Neural progenitor cell (in vitro differentiated cells): ENCODE data around the gene ZNF485. TPM values are rescaled to one million over a fixed set of nuclear protein-coding genes. Genes with fewer than 3 reads are reported as not detected.
"Not testable (repeated sequence)": the region's sequence is repeated elsewhere in the genome, so short reads cannot be mapped to it uniquely, and the experiment has no call there.

Experiments used
- DNase-seq: peaks from one replicate; pipeline ENCODE4 v3.0.0-alpha.2; 2016; ENCODE audit warnings: low spot score
- H2AFZ ChIP-seq: fragments of 200-600 bp; sonication (generic); replicated peaks from 2 replicates; pipeline ENCODE4 v1.6.1; 2016; ENCODE audit warnings: antibody characterized with exemption
- H3F3A ChIP-seq: fragments of 200-600 bp; sonication (generic); 2 replicates; pipeline ENCODE4 v1.6.1; 2016; ENCODE audit warnings: antibody characterized with exemption, low read depth
- H3K27ac ChIP-seq: fragments of 200-600 bp; sonication (generic); 2 replicates; pipeline ENCODE4 v1.5.1; 2016; ENCODE audit warnings: mild to moderate bottlenecking
- H3K27me3 ChIP-seq: fragments of 200-600 bp; sonication (generic); 2 replicates; pipeline ENCODE4 v1.6.1; 2016; ENCODE audit warnings: mild to moderate bottlenecking, moderate library complexity
- H3K36me3 ChIP-seq: fragments of 200-600 bp; sonication (generic); 2 replicates; pipeline ENCODE4 v1.5.1; 2016
- H3K4me1 ChIP-seq: fragments of 200-600 bp; sonication (generic); 2 replicates; pipeline ENCODE4 v1.6.1; 2016; ENCODE audit warnings: mixed run types
- H3K4me2 ChIP-seq: fragments of 200-600 bp; sonication (generic); 2 replicates; pipeline ENCODE4 v1.6.1; 2016
- H3K4me3 ChIP-seq: fragments of 200-600 bp; sonication (generic); 2 replicates; pipeline ENCODE4 v1.5.1; 2016
- H3K79me2 ChIP-seq: fragments of 200-600 bp; sonication (generic); 2 replicates; pipeline ENCODE4 v1.6.1; 2016; ENCODE audit warnings: low read depth
- H3K9ac ChIP-seq: fragments of 200-600 bp; sonication (generic); 2 replicates; pipeline ENCODE4 v1.6.1; 2016
- H3K9me3 ChIP-seq: fragments of 200-600 bp; sonication (generic); 2 replicates; pipeline ENCODE4 v1.5.1; 2016; ENCODE audit warnings: low read depth
- H4K20me1 ChIP-seq: fragments of 200-600 bp; sonication (generic); 2 replicates; pipeline ENCODE4 v1.6.1; 2016; ENCODE audit warnings: low read depth
- H3K27ac Mint-ChIP-seq: 3 replicates; pipeline ENCODE4 v1.8.0; 2021; ENCODE audit warnings: mixed read lengths
- H3K27me3 Mint-ChIP-seq: 2 replicates; pipeline ENCODE4 v1.8.0; 2022; ENCODE audit warnings: low read depth, mild to moderate bottlenecking, inconsistent platforms, moderate library complexity, mixed read lengths; ENCODE audit not compliant: insufficient read depth
- H3K36me3 Mint-ChIP-seq: 3 replicates; pipeline ENCODE4 v1.8.0; 2021; ENCODE audit warnings: mixed read lengths
- H3K4me1 Mint-ChIP-seq: 3 replicates; pipeline ENCODE4 v1.8.0; 2021; ENCODE audit warnings: mixed read lengths
- H3K4me3 Mint-ChIP-seq: 3 replicates; pipeline ENCODE4 v1.8.0; 2021; ENCODE audit warnings: mild to moderate bottlenecking, moderate library complexity, mixed read lengths
- H3K9me3 Mint-ChIP-seq: 3 replicates; pipeline ENCODE4 v1.8.0; 2020; ENCODE audit warnings: mixed read lengths
- EZH2 ChIP-seq: fragments of 200-600 bp; sonication (generic); IDR thresholded peaks from 2 replicates; pipeline ENCODE4 v1.6.1; 2017; ENCODE audit warnings: antibody characterized with exemption, mild to moderate bottlenecking, moderate library complexity
- EZH2phosphoT487 ChIP-seq: fragments of 200-600 bp; sonication (generic); IDR thresholded peaks from 2 replicates; pipeline ENCODE4 v1.6.1; 2017; ENCODE audit warnings: antibody characterized with exemption
- total RNA-seq: library from RNA; depleted of rRNA; stranded (reverse); fragments of >200 nt; gene quantifications from 2 replicates; pipeline ENCODE4 v1.2.3, GENCODE V29; 2015; ENCODE audit warnings: low replicate concordance
- TF ChIP-seq, protein P1 (sequence below): fragments of 200-600 bp; sonication (generic); IDR thresholded peaks from 2 replicates; pipeline ENCODE4 v1.5.1; 2017; ENCODE audit warnings: antibody characterized with exemption, mild to moderate bottlenecking

Gene ZNF485
- total RNA-seq, 1 donor from 2014 or later: 4.7 TPM

DNA sequence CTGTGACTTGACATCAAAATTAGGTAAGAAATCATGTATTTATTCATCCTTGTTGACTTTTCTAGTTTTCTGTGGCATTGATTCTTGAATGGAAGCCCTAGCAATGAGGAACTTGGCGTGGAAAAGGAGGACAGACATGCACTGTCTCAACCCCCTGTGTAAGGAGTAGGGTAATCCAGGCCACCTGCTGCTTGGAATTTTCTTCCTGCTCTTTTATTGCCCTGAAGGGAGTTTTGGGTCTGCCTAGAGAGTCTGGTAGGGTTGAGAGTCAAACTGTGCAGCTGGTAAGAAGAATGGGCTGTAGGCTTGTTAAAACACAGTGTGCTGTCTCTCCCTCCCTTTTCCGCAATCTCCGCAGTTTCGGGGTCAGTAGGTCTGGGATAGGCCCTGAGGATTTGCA lies 22.7 kb downstream of the ZNF485 start:
- TF ChIP-seq EZH2phosphoT487 (no peak), EZH2 (no peak)
- TF ChIP-seq, protein P1, sequence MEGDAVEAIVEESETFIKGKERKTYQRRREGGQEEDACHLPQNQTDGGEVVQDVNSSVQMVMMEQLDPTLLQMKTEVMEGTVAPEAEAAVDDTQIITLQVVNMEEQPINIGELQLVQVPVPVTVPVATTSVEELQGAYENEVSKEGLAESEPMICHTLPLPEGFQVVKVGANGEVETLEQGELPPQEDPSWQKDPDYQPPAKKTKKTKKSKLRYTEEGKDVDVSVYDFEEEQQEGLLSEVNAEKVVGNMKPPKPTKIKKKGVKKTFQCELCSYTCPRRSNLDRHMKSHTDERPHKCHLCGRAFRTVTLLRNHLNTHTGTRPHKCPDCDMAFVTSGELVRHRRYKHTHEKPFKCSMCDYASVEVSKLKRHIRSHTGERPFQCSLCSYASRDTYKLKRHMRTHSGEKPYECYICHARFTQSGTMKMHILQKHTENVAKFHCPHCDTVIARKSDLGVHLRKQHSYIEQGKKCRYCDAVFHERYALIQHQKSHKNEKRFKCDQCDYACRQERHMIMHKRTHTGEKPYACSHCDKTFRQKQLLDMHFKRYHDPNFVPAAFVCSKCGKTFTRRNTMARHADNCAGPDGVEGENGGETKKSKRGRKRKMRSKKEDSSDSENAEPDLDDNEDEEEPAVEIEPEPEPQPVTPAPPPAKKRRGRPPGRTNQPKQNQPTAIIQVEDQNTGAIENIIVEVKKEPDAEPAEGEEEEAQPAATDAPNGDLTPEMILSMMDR: no peak
- Mint-ChIP-seq H3K36me3 (peaks cover 1% of the 10 kb centered on the region), H3K27me3 (no peaks in the 10 kb centered on the region), H3K4me1 (no peaks in the 10 kb centered on the region), H3K9me3 (peaks cover 13% of the 10 kb centered on the region), H3K4me3 (no peak overlapping the region), H3K27ac (no peak overlapping the region)
- H2AFZ ChIP-seq: no peak overlapping the region
- no peak overlapping the region for H3K4me3 ChIP-seq
- H3K4me2 ChIP-seq: no peak overlapping the region
- H3K27me3 ChIP-seq: no peaks in the 10 kb centered on the region
- no peak overlapping the region for H3K9ac ChIP-seq
- no peak overlapping the region for H3K27ac ChIP-seq
- no peaks in the 10 kb centered on the region for H3F3A ChIP-seq
- H3K79me2 ChIP-seq: no peaks in the 10 kb centered on the region
- H3K9me3 ChIP-seq: no peaks in the 10 kb centered on the region
- no peaks in the 10 kb centered on the region for H3K4me1 ChIP-seq
- H4K20me1 ChIP-seq: no peaks in the 10 kb centered on the region
- no peak for DNase-seq
- no peaks in the 10 kb centered on the region for H3K36me3 ChIP-seq

DNA sequence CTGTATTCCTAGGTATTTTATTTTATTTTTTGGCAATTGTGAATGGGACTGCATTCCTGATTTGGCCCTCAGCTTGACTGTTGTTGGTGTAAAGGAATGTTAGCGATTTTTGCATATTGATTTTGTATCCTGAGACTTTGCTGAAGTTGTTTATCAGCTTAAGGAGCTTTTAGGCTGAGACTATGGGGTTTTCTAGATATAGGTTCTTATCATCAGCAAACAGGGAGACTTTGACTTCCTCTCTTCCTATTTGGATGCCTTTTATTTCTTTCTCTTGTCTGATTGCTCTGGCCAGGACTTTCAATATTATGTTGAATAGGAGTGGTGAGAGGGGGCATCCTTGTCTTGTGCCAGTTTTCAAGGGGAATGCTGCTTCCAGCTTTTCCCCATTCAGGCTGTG lies 29.6 kb downstream of the ZNF485 start:
- H3K9me3 ChIP-seq, H3K27me3 ChIP-seq, H3F3A ChIP-seq, H2AFZ ChIP-seq, H3K4me1 ChIP-seq, H3K36me3 Mint-ChIP-seq, DNase-seq, H3K27ac Mint-ChIP-seq, H3K36me3 ChIP-seq, H3K4me3 Mint-ChIP-seq, H3K4me3 ChIP-seq, H3K9ac ChIP-seq, H3K4me2 ChIP-seq, H3K4me1 Mint-ChIP-seq, H4K20me1 ChIP-seq, H3K27ac ChIP-seq, H3K27me3 Mint-ChIP-seq, H3K79me2 ChIP-seq: not testable (repeated sequence)
- peaks cover 43% of the 10 kb centered on the region for H3K9me3 Mint-ChIP-seq

DNA sequence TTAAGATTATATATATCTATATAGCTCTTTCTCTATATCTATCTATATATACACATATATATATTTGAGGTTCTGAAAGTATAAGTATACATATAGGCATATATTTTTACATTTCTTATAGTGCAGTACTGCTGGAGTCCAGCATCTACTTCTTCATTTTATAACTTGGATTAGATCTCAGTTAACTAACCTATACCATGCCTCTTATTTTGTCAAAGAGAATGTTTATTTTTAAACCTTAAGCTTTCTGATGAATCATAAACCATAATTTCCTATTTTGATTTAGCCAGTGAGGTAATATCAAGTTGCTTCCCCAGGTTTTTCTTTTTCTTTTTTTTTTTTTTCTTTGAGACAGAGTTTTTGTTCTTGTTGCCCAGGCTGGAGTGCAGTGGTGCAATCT lies 34.4 kb downstream of the ZNF485 start:
- H3K36me3 Mint-ChIP-seq: peaks cover 39% of the 10 kb centered on the region

DNA sequence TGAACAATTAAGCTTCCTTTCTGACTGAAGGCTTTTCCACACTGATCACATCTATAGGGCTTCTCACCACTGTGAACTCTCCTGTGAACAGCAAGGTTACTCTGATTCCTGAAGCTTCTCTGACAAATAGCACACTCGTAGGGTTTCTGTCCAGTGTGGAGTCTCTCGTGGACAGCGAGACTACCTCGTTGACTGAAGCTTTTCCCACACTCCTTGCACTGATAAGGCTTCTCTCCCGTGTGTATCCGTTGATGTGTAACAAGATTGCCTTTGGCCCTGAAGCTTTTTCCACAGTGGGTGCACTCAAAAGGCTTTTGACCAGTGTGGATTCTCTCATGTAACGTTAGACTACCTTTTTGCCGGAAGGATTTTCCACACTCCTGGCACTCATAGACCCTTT lies 38.0 kb downstream of the ZNF485 start:
- H3K4me3 ChIP-seq: no peak overlapping the region
- no peak overlapping the region for H2AFZ ChIP-seq
- peaks cover 5% of the 10 kb centered on the region for H3K27me3 ChIP-seq
- TF ChIP-seq, protein P1: no peak
- TF ChIP-seq EZH2phosphoT487: no peak
- no peak for TF ChIP-seq EZH2
- peaks cover 50% of the 10 kb centered on the region for H3K36me3 ChIP-seq
- Mint-ChIP-seq H3K4me1 (peaks cover 7% of the 10 kb centered on the region), H3K9me3 (peaks cover 68% of the 10 kb centered on the region), H3K27ac (no peak overlapping the region), H3K4me3 (no peak overlapping the region), H3K36me3 (peaks cover 60% of the 10 kb centered on the region), H3K27me3 (peaks cover 4% of the 10 kb centered on the region)
- H3K4me1 ChIP-seq: no peaks in the 10 kb centered on the region
- no peaks in the 10 kb centered on the region for H3K79me2 ChIP-seq
- DNase-seq: no peak
- no peak overlapping the region for H3K9ac ChIP-seq
- peaks cover 54% of the 10 kb centered on the region for H3K9me3 ChIP-seq
- no peak overlapping the region for H3K27ac ChIP-seq
- peaks cover 10% of the 10 kb centered on the region for H3F3A ChIP-seq
- H4K20me1 ChIP-seq: no peaks in the 10 kb centered on the region
- no peak overlapping the region for H3K4me2 ChIP-seq

More for the DNA sequence above, 34.4 kb downstream of the ZNF485 start:
- Histone ChIP-seq H4K20me1 (no peaks in the 10 kb centered on the region), H3K4me3 (no peak overlapping the region), H3K9me3 (peaks cover 43% of the 10 kb centered on the region), H2AFZ (no peak overlapping the region), H3K4me2 (no peak overlapping the region), H3K79me2 (no peaks in the 10 kb centered on the region), H3K4me1 (no peaks in the 10 kb centered on the region), H3K27me3 (no peaks in the 10 kb centered on the region), H3K9ac (no peak overlapping the region), H3K36me3 (peaks cover 32% of the 10 kb centered on the region), H3F3A (peaks cover 10% of the 10 kb centered on the region), H3K27ac (no peak overlapping the region)
- H3K9me3 Mint-ChIP-seq: peaks cover 65% of the 10 kb centered on the region
- TF ChIP-seq, protein P1: no peak
- no peak for TF ChIP-seq EZH2phosphoT487
- no peak for TF ChIP-seq EZH2
- DNase-seq: no peak
- no peak overlapping the region for H3K27ac Mint-ChIP-seq
- H3K4me3 Mint-ChIP-seq: no peak overlapping the region
- H3K27me3 Mint-ChIP-seq: peaks cover 4% of the 10 kb centered on the region
- no peaks in the 10 kb centered on the region for H3K4me1 Mint-ChIP-seq
